GM18861 (cell line): ENCODE results near the gene CYP46A1.

Source experiments
- ATAC-seq: cut with Tn5 transposase; IDR thresholded peaks from one replicate; pipeline ENCODE4 v1.9.1; 2021; ENCODE audit not compliant: unreplicated experiment

Gene CYP46A1

GRCh38 chr14:99741227-99741976 lies 57.3 kb downstream of the CYP46A1 start:
- ATAC-seq: no peak

- ATAC-seq: no peak
Observed at GRCh38 chr14:99742074-99742473, 58.0 kb downstream of the CYP46A1 start.

- ATAC-seq: no peak
Observed at GRCh38 chr14:99742509-99743487, 58.7 kb downstream of the CYP46A1 start.

DNA sequence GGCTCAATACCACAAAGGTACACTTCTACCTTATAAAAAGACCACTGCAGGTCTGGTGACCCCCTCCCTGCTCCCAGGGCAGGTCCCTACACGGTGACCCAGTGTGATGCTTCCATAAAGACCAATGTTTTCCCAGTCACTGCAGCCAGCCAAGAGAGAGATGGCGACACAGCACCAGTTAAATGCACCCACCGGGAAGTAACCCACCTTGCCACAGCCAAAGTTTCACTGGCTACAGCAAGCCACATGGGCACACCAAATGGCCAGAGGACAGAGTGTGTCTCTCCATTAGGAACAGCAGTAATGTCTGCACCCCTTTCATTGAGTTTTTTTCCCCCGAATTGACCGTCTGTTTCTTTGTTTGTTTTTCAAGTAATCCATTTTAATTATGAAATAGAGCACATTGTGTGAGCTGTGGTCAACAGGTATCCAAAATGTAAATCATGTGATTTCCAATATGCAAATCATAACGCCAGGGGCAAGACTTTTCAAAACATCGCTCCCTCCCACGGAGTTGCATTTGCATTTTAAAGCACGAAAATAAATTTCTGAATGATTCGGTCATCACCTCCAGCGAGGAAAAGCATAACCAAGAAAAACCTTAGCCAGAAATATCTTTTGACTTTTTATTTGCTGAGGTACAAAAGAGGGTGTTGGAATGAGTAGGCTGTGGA lies 60.2 kb downstream of the CYP46A1 start:
- ATAC-seq: no peak

GRCh38 chr14:99744873-99745224 lies 60.8 kb downstream of the CYP46A1 start:
- no peak for ATAC-seq

DNA sequence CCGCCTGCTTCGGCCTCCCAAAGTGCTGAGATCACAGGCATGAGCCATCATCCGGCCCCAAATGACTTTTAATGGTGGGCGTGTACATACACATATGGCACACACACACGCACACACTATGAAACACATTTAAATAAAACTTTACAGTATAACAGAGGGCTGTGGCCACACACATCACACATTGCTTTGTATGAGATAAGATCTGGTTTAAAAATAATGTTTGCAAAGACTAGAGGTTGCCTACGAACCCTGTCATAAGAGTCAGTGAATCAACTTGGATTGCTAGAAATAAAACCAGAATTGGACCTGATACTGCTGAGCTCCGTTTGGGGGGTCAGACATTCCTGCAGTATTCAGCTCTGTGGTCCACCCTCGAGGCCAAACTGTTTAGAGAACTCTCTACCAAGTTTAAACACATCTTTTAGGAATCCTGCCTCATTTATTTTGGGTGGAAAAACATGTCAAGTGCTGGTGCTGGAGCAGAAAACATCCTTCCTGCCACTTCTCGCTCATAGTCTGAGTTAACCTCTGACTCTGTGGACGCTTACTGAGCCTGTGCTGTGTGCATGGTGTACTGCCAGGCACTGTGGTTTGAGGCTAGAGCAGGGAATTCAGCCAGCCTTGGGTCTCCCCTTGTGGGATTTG lies 61.3 kb downstream of the CYP46A1 start:
- no peak for ATAC-seq

DNA sequence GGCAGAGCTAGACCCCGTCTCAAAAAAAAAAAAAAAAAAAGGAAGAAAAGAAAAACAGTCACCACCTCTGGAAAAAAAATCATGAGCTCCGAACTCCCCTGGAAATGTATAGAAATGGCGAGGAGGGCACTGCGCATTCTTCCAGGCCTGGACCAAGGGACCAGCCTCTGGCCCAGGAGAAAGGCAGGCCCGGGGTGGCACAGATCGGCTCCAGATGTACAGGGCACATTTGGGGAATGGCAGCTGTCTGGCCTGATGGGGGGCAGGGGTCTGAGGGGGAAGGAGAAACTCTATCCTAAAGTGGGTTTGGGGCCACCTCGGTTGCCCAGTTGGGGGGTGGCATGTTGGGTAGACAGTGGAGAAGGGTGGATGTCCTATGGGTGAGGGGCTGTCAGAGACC lies 63.1 kb downstream of the CYP46A1 start:
- ATAC-seq: no peak

DNA sequence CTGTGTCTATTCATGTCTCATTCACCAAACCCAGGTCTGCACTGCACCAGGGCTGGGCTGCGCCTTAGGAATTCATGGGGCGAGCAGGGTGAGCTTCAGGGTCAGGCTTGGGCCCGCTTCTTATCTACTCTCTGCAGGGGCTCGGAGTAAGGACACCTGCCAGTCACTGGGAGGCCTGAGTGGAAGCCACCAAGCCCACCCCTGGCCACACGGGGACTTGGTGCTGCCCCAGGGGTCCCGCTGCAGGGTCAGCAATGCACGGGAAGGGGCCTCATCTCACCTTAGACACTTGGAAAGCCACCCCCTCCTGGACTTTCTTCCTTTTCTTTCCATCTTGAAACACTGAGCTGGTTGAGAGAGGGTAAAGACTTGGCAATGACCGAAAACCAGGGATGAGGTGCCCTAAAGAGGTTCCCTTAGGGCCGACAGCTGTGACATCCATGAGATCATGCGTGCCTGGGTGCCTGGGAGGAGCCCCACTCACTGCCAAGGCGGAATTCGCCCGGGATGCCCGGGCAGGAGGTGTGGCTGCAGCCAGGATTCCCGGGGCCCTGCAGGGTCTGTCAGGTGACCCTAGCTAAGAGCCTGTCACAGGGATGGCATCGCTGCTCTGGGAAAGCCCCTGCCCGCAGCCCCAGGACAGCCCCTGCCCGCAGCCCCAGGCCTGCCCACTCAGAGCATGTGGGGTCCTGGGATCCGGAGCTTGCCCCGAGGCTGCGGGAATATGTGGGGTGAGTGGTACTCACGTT lies 63.7 kb downstream of the CYP46A1 start:
- no peak for ATAC-seq

GRCh38 chr14:99748529-99748928 lies 64.4 kb downstream of the CYP46A1 start:
- no peak for ATAC-seq

DNA sequence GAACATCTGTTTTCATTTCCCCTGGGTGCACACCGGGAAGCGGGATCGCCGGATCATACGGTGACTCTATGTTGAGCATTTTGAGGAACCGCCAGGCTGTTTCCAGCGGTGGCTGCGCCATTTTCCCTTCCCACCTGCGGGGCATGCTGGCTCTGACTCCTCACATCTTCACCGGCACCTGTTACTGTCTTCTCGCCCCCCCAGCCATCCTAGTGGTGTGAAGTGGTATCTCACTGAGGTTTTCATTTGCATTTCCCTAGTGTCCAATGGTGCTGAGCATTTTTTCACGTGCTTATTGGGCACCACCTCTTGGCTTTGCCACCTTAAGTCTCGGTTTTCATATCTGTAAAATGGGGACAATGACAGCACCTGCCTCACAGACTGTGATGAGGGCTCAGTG lies 65.0 kb downstream of the CYP46A1 start:
- ATAC-seq: no peak

DNA sequence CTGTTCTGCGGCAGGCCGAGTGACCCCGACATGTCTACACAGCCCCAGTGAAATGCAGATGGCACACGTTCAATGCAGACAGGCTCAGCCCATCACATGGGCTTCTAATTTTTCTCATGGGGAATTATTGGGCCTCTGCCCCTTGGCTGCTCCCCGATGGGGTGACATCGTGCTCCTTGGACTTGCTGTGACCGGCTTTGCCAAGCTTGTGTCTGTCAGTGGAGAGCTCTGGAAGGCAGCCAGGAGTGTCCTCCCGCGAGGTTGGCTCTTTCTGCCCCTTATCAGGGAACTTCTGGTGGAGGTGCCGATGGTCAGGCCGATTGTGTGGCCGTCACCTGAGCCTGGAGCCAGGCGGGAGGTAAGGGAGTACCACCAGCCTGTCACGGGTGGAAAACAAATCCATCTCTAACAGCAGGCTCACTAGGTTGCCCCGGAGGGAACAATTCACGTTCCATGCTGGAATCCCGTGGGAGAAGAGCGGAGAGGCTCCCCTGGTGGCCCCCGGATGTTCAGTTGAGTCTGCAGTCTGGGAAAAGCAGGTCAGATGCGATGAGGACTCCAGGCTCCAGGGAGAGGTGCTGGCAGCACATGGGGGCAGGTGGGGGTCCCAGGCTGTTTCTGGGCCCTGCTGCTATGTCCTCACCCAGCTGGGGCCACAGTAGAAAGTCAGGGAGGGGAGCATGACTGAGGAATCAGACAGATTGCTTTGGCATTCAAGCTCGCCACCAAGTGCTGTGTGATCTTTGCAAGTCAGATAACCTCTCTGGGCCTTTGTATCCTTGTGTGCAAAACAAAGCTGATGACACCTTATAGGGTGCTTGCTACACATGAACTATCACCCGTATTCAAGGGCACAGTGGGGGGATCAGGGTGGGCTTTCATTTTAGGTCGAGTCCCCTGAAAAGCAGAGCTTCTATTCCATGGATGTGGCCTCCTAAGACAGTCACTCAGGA lies 65.9 kb downstream of the CYP46A1 start:
- ATAC-seq: no peak

- ATAC-seq: no peak
Observed at GRCh38 chr14:99750746-99751450, 66.8 kb downstream of the CYP46A1 start.

GRCh38 chr14:99751539-99752485 lies 67.7 kb downstream of the CYP46A1 start:
- no peak for ATAC-seq

- ATAC-seq: no peak
Observed at GRCh38 chr14:99752486-99753121, 68.5 kb downstream of the CYP46A1 start.

DNA sequence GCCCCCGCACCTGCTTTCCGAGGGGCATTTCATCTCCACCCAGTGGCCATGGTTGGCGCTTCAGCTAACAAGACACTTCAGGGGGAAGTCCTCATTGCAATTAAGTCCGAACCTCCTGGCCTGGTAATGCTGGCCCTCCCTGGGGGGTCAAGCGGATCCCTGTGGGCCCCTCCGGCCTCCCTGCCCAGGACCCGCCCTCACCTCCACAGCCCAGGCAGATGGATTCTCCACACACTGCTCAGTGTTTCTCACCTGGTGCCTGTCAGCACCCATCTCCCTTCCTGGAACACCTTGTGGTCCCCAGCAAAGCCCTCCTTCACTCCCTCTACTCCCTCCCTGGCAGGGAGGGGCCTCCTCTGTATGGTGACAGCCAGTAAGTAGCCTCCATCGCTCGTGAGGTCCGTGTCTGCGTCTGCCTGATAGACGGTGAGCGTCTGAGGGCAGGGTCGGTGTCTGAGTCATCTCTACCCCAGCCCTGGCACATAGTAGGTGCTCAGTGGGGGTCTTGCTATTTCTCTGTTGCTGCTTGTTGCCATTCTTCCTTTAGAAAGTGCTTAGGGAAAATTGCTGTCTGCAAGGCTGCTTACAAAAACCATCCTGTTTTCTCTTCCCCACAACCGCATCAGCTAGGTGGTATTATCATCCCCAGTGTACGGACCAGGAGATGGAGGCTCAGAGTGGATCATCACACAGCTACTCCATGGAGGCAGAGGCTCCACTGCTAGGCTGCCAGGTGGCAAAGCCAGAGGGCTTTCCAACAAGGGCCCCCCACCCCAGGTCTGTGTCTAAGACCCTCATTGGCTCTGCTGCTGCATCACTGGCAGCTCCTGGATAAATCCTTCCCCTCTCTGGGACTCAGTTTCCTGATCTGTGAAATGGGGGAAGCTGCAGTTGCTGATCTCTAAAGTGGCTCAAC lies 69.4 kb downstream of the CYP46A1 start:
- ATAC-seq: no peak
